Measurements from ENCODE around the gene COL9A2. TPM values are rescaled to one million over a fixed set of nuclear protein-coding genes. Genes with fewer than 3 reads are reported as not detected.

Gene COL9A2
- total RNA-seq, 1 donor from 2014 or later = 3.3 TPM

DNA sequence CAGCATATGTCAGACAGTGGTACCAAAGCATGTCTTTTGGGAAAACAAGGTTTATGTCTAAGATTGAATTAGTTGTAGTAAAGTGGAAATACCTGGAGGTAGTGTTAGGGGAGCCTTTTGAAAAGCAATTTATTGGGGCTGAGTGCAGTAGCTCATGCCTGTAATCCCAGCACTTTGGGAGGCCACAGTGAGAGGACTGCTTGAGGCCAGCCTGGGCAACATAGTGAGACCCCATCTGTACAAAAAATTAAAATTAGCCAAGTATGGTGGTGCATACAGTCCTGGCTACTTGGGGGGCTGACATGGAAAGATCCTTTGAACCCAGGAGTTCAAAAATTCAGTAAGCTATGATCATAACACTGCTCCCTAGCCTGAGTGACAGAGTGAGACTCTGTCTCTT, 51.8 kb downstream of the COL9A2 start:
- Mint-ChIP-seq H3K4me1 (ENCODE audit: low read depth, unreplicated experiment) (peaks cover 1% of the 10 kb centered on the region), H3K4me3 (ENCODE audit: unreplicated experiment) (no peak overlapping the region), H3K9me3 (ENCODE audit: unreplicated experiment) (peaks cover 2% of the 10 kb centered on the region), H3K27me3 (ENCODE audit: unreplicated experiment) (peaks cover 1% of the 10 kb centered on the region), H3K27ac (ENCODE audit: unreplicated experiment) (no peak overlapping the region), H3K36me3 (ENCODE audit: unreplicated experiment) (no peaks in the 10 kb centered on the region)
- TF ChIP-seq, protein P1, sequence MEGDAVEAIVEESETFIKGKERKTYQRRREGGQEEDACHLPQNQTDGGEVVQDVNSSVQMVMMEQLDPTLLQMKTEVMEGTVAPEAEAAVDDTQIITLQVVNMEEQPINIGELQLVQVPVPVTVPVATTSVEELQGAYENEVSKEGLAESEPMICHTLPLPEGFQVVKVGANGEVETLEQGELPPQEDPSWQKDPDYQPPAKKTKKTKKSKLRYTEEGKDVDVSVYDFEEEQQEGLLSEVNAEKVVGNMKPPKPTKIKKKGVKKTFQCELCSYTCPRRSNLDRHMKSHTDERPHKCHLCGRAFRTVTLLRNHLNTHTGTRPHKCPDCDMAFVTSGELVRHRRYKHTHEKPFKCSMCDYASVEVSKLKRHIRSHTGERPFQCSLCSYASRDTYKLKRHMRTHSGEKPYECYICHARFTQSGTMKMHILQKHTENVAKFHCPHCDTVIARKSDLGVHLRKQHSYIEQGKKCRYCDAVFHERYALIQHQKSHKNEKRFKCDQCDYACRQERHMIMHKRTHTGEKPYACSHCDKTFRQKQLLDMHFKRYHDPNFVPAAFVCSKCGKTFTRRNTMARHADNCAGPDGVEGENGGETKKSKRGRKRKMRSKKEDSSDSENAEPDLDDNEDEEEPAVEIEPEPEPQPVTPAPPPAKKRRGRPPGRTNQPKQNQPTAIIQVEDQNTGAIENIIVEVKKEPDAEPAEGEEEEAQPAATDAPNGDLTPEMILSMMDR (IDR thresholded peaks at IDR 0.05; ENCODE audit: partially characterized antibody, unreplicated experiment) = no peak
- no peak for DNase-seq

- DNase-seq = no peak
- no peak overlapping the region for H3K4me3 Mint-ChIP-seq (ENCODE audit: unreplicated experiment)
- peaks cover 6% of the 10 kb centered on the region for H3K4me1 Mint-ChIP-seq (ENCODE audit: low read depth, unreplicated experiment)
- no peaks in the 10 kb centered on the region for H3K36me3 Mint-ChIP-seq (ENCODE audit: unreplicated experiment)
- TF ChIP-seq, protein P1 (IDR thresholded peaks at IDR 0.05; ENCODE audit: partially characterized antibody, unreplicated experiment) = no peak
- H3K27me3 Mint-ChIP-seq (ENCODE audit: unreplicated experiment) = peaks cover 1% of the 10 kb centered on the region
- no peak overlapping the region for H3K27ac Mint-ChIP-seq (ENCODE audit: unreplicated experiment)
- H3K9me3 Mint-ChIP-seq (ENCODE audit: unreplicated experiment) = peaks cover 2% of the 10 kb centered on the region
These were observed 52.7 kb downstream of the COL9A2 start for GRCh38 chr1:40264354-40264781.

DNA sequence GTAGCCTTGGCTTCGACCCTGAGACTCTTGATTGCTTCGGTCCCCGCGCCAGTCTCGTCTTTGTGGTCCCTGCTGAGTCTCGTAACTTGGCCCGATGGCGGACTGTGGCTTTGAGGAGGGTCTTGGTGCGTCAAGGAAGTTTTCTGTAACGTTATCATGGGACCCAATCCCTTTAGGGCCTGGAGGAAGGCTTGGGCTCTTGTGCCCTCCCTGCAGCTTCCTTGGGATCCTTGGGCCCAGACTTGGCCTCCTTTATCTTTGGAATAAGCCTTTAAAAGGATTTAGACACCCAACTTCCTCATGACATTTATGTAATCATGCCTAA, 58.7 kb downstream of the COL9A2 start:
- DNase-seq = no peak
- peaks cover 9% of the 10 kb centered on the region for H3K9me3 Mint-ChIP-seq (ENCODE audit: unreplicated experiment)
- H3K36me3 Mint-ChIP-seq (ENCODE audit: unreplicated experiment) = no peaks in the 10 kb centered on the region
- TF ChIP-seq, protein P1 (IDR thresholded peaks at IDR 0.05; ENCODE audit: partially characterized antibody, unreplicated experiment) = no peak
- peaks cover 9% of the 10 kb centered on the region for H3K27me3 Mint-ChIP-seq (ENCODE audit: unreplicated experiment)
- H3K4me3 Mint-ChIP-seq (ENCODE audit: unreplicated experiment) = peak overlapping the region; percentile 97
- peak overlapping the region; percentile 98 for H3K27ac Mint-ChIP-seq (ENCODE audit: unreplicated experiment)
- peaks cover 4% of the 10 kb centered on the region for H3K4me1 Mint-ChIP-seq (ENCODE audit: low read depth, unreplicated experiment)

DNA sequence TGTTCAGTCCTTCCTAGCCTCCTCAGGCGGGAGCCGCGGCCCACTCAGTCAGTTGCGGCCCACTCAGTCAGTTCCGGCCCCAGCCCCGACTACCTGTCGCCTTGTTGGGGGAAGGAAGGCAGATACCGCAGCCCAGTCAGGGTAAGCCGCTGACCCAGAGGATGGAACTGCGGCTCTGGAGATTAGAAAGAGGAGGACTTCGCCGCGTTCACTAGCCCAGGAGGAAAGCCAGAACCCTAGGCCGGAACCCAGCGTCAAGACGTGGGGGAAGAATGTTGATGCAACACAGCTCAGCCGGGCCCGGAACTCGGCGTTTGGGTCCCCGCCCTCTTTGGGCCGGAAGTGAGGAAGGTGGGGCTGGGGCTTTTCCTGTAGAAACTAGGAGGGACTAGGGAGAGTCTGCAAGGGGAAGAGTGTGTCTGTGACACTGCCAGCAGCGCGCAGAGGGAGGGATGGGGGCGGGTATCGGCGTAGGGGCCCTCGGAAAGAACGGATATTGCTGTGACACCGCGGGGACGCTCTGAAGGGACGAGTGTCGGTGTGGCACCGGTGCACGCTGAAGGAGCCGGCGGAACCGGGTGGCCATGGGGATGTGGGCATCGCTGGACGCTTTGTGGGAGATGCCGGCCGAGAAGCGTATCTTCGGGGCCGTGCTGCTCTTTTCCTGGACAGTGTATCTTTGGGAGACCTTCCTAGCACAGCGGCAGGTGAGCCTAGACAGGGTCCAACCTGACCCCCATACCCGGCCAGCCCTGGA, 59.2 kb downstream of the COL9A2 start, which contains the start of gene ZMPSTE24:
ZMPSTE24 (plus strand) TSS at position 549 of the 757 bp plus-strand sequence; CDS start at position 585, 36 bp downstream.
- peak; percentile 93 for DNase-seq
- TF ChIP-seq, protein P1 (IDR thresholded peaks at IDR 0.05; ENCODE audit: partially characterized antibody, unreplicated experiment) = no peak
- peak within 1 kb of the TSS; percentile 98 for H3K27ac Mint-ChIP-seq (ENCODE audit: unreplicated experiment)
- peaks cover 9% of the 10 kb centered on the region for H3K9me3 Mint-ChIP-seq (ENCODE audit: unreplicated experiment)
- H3K36me3 Mint-ChIP-seq (ENCODE audit: unreplicated experiment) = no peaks in the 10 kb centered on the region
- peaks cover 4% of the 10 kb centered on the region for H3K4me1 Mint-ChIP-seq (ENCODE audit: low read depth, unreplicated experiment)
- H3K27me3 Mint-ChIP-seq (ENCODE audit: unreplicated experiment) = peaks cover 9% of the 10 kb centered on the region
- H3K4me3 Mint-ChIP-seq (ENCODE audit: unreplicated experiment) = peak within 1 kb of the TSS; percentile 97

- Mint-ChIP-seq H3K36me3 (ENCODE audit: unreplicated experiment) (no peaks in the 10 kb centered on the region), H3K27me3 (ENCODE audit: unreplicated experiment) (peaks cover 9% of the 10 kb centered on the region), H3K4me1 (ENCODE audit: low read depth, unreplicated experiment) (peaks cover 4% of the 10 kb centered on the region), H3K27ac (ENCODE audit: unreplicated experiment) (peak overlapping the region; percentile 98), H3K9me3 (ENCODE audit: unreplicated experiment) (peaks cover 9% of the 10 kb centered on the region), H3K4me3 (ENCODE audit: unreplicated experiment) (peak overlapping the region; percentile 97)
- peak; percentile 20 for DNase-seq
- TF ChIP-seq, protein P1 (IDR thresholded peaks at IDR 0.05; ENCODE audit: partially characterized antibody, unreplicated experiment) = no peak
These were observed 59.8 kb downstream of the COL9A2 start for GRCh38 chr1:40257313-40257687.
